Loucy (cell line): Measurements from ENCODE around the gene MAN1A2.
A peak's percentile ranks its signal among the peaks of the same experiment; 100 is the strongest.

ENCODE experiments used
- H2AFZ ChIP-seq: fragments of 200-600 bp; sonication (generic); 2 replicates; pipeline ENCODE4 v1.6.0; 2016; ENCODE audit warnings: antibody characterized with exemption, mild to moderate bottlenecking, low read length, moderate library complexity
- H3F3A ChIP-seq: fragments of 200-600 bp; 2 replicates; pipeline ENCODE4 v1.6.0; 2016; ENCODE audit warnings: antibody characterized with exemption, low read depth, mild to moderate bottlenecking
- H3K27me3 ChIP-seq: fragments of 200-600 bp; sonication (generic); 2 replicates; pipeline ENCODE4 v1.6.1; 2014; ENCODE audit warnings: low read length, mild to moderate bottlenecking; ENCODE audit not compliant: insufficient read depth, poor library complexity, severe bottlenecking
- H3K36me3 ChIP-seq: fragments of 200-600 bp; sonication (generic); 2 replicates; pipeline ENCODE4 v1.6.1; 2016; ENCODE audit warnings: low read length; ENCODE audit not compliant: insufficient read depth
- H3K4me1 ChIP-seq: fragments of 200-600 bp; sonication (generic); 2 replicates; pipeline ENCODE4 v1.5.1; 2014; ENCODE audit warnings: low read length, mild to moderate bottlenecking; ENCODE audit not compliant: insufficient read depth, poor library complexity, severe bottlenecking
- H3K4me2 ChIP-seq: fragments of 200-600 bp; sonication (generic); 2 replicates; pipeline ENCODE4 v1.6.0; 2014; ENCODE audit warnings: antibody characterized with exemption, low read length, low read depth, mild to moderate bottlenecking; ENCODE audit not compliant: poor library complexity, severe bottlenecking
- H3K4me3 ChIP-seq: fragments of 200-600 bp; sonication (generic); 2 replicates; pipeline ENCODE4 v1.5.1; 2014; ENCODE audit warnings: low read length, mild to moderate bottlenecking, mixed read lengths; ENCODE audit not compliant: poor library complexity, severe bottlenecking
- H3K79me2 ChIP-seq: fragments of 200-600 bp; sonication (generic); 2 replicates; pipeline ENCODE4 v1.6.1; 2014; ENCODE audit warnings: low read length; ENCODE audit not compliant: insufficient read depth
- H3K9ac ChIP-seq: fragments of 200-600 bp; sonication (generic); 2 replicates; pipeline ENCODE4 v1.6.0; 2014; ENCODE audit warnings: mild to moderate bottlenecking, low read depth, low read length, moderate library complexity; ENCODE audit not compliant: poor library complexity, severe bottlenecking
- H3K9me2 ChIP-seq: fragments of 200-600 bp; sonication (generic); replicated peaks from 2 replicates; pipeline ENCODE4 v1.6.1; 2016; ENCODE audit warnings: low read depth, low read length, mixed read lengths
- H3K9me3 ChIP-seq: fragments of 200-600 bp; sonication (generic); 2 replicates; pipeline ENCODE4 v1.6.1; 2014; ENCODE audit warnings: mild to moderate bottlenecking, antibody characterized with exemption, low read length, low read depth; ENCODE audit not compliant: insufficient read depth
- H4K20me1 ChIP-seq: fragments of 200-600 bp; sonication (generic); 2 replicates; pipeline ENCODE4 v1.6.0; 2014; ENCODE audit warnings: antibody characterized with exemption, low read length, mild to moderate bottlenecking; ENCODE audit not compliant: insufficient read depth, poor library complexity, severe bottlenecking
- CTCF ChIP-seq: fragments of 200-600 bp; sonication (generic); conservative IDR thresholded peaks from 2 replicates; pipeline ENCODE4 v1.5.1; 2014; ENCODE audit warnings: mild to moderate bottlenecking, antibody characterized with exemption, low read length
- EZH2phosphoT487 ChIP-seq: fragments of 200-600 bp; IDR thresholded peaks from 2 replicates; pipeline ENCODE4 v1.6.1; 2018; ENCODE audit warnings: antibody characterized with exemption, mild to moderate bottlenecking, moderate library complexity, borderline replicate concordance

Gene MAN1A2

GRCh38 chr1:117339866-117340700 is 27.2 kb upstream of the MAN1A2 start:
- H3K27me3 ChIP-seq: no peaks in the 10 kb centered on the region
- H3K9me2 ChIP-seq: no peaks in the 10 kb centered on the region
- H3K4me3 ChIP-seq: no peak overlapping the region
- no peaks in the 10 kb centered on the region for H3F3A ChIP-seq
- no peaks in the 10 kb centered on the region for H3K36me3 ChIP-seq
- TF ChIP-seq CTCF (peak; percentile 21), EZH2phosphoT487 (no peak)
- H3K4me2 ChIP-seq: no peak overlapping the region
- H4K20me1 ChIP-seq: no peaks in the 10 kb centered on the region
- H3K4me1 ChIP-seq: no peaks in the 10 kb centered on the region
- no peaks in the 10 kb centered on the region for H3K9me3 ChIP-seq
- peak overlapping the region; percentile 59; the same call in 1 of the 2 replicates for H2AFZ ChIP-seq
- H3K79me2 ChIP-seq: no peaks in the 10 kb centered on the region
- no peak overlapping the region for H3K9ac ChIP-seq

- no peak overlapping the region for H3K4me3 ChIP-seq
- H3F3A ChIP-seq: no peaks in the 10 kb centered on the region
- H3K79me2 ChIP-seq: no peaks in the 10 kb centered on the region
- no peaks in the 10 kb centered on the region for H3K4me1 ChIP-seq
- H3K4me2 ChIP-seq: no peak overlapping the region
- H2AFZ ChIP-seq: no peak overlapping the region
- H3K9me3 ChIP-seq: no peaks in the 10 kb centered on the region
- no peak for TF ChIP-seq CTCF
- TF ChIP-seq EZH2phosphoT487: no peak
- H3K9me2 ChIP-seq: no peaks in the 10 kb centered on the region
- no peaks in the 10 kb centered on the region for H3K36me3 ChIP-seq
- H3K9ac ChIP-seq: no peak overlapping the region
- no peaks in the 10 kb centered on the region for H3K27me3 ChIP-seq
- no peaks in the 10 kb centered on the region for H4K20me1 ChIP-seq
Measured at GRCh38 chr1:117341123-117341522, 26.1 kb upstream of the MAN1A2 start.

GRCh38 chr1:117342397-117342796 is 24.9 kb upstream of the MAN1A2 start:
- H3K4me2 ChIP-seq: peak overlapping the region; percentile 21
- H3K9me3 ChIP-seq: no peaks in the 10 kb centered on the region
- H3K4me1 ChIP-seq: no peaks in the 10 kb centered on the region
- H4K20me1 ChIP-seq: no peaks in the 10 kb centered on the region
- no peak for TF ChIP-seq CTCF
- no peak for TF ChIP-seq EZH2phosphoT487
- no peaks in the 10 kb centered on the region for H3K9me2 ChIP-seq
- no peak overlapping the region for H3K9ac ChIP-seq
- peak overlapping the region; percentile 67; the same call in 1 of the 2 replicates for H2AFZ ChIP-seq
- no peaks in the 10 kb centered on the region for H3K36me3 ChIP-seq
- H3F3A ChIP-seq: no peaks in the 10 kb centered on the region
- no peaks in the 10 kb centered on the region for H3K27me3 ChIP-seq
- no peak overlapping the region for H3K4me3 ChIP-seq
- no peaks in the 10 kb centered on the region for H3K79me2 ChIP-seq
